RWPE2 (cell line): Measurements from ENCODE around the gene LPO.

Experiments
- ATAC-seq: fragments of 200-7000 bp; cut with Tn5 transposase; 3 replicates; pipeline ENCODE4 v1.9.1; 2021; ENCODE audit warnings: low read depth
- DNase-seq: peaks from one replicate; pipeline ENCODE4 v3.0.0-alpha.2; 2020; ENCODE audit warnings: low spot score
- H3K27ac ChIP-seq: fragments of 450-650 bp; 2 replicates; pipeline ENCODE4 v1.5.1; 2017; ENCODE audit warnings: mild to moderate bottlenecking; ENCODE audit not compliant: poor library complexity, severe bottlenecking
- H3K27me3 ChIP-seq: fragments of 250-450 bp; sonication (Bioruptor Pico); 2 replicates; pipeline ENCODE4 v1.5.1; 2021; ENCODE audit warnings: mild to moderate bottlenecking, moderate library complexity; ENCODE audit not compliant: insufficient read depth, poor library complexity, severe bottlenecking
- H3K36me3 ChIP-seq: fragments of 250-450 bp; sonication (Bioruptor Pico); 2 replicates; pipeline ENCODE4 v1.5.1; 2020; ENCODE audit warnings: low read depth, mild to moderate bottlenecking, moderate library complexity
- H3K4me1 ChIP-seq: fragments of 250-450 bp; sonication (Bioruptor Pico); 2 replicates; pipeline ENCODE4 v1.5.1; 2021; ENCODE audit warnings: mild to moderate bottlenecking, moderate library complexity; ENCODE audit not compliant: insufficient read depth, poor library complexity, severe bottlenecking
- H3K4me3 ChIP-seq: fragments of 250-450 bp; sonication (Bioruptor Pico); 2 replicates; pipeline ENCODE4 v1.5.1; 2021; ENCODE audit warnings: mild to moderate bottlenecking, moderate library complexity; ENCODE audit not compliant: severe bottlenecking
- H3K9me3 ChIP-seq: fragments of 250-450 bp; sonication (Bioruptor Pico); 2 replicates; pipeline ENCODE4 v1.5.1; 2021; ENCODE audit warnings: mild to moderate bottlenecking, moderate library complexity; ENCODE audit not compliant: severe bottlenecking
- CTCF ChIP-seq: fragments of 450-650 bp; IDR thresholded peaks from one replicate; pipeline ENCODE4 v1.5.1; 2017; ENCODE audit warnings: mild to moderate bottlenecking, moderate library complexity; ENCODE audit not compliant: poor library complexity, severe bottlenecking

Gene LPO

DNA sequence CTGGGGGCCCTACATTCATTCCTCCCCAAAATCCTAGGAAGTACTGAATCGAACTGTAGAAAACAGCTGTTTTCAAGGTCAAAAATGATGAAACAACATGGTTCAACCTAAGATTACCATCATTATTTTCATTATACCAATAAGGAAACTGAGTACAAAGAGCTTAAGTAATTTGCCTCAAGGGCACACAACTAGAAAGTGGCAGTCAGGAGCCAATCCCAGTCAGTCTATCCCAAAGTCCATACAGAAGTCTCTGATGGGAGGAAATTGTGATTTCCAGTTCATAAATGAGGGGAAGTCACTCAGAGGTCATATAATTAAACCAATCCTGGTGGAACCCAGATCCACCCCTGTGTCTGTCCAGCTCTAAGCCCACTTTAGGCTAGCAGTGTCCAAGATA lies 8.4 kb downstream of the LPO start:
- H3K27me3 ChIP-seq: peaks cover 17% of the 10 kb centered on the region
- no peak for DNase-seq
- no peaks in the 10 kb centered on the region for H3K36me3 ChIP-seq
- no peak overlapping the region for H3K27ac ChIP-seq
- H3K4me1 ChIP-seq: no peaks in the 10 kb centered on the region
- no peak for ATAC-seq
- H3K4me3 ChIP-seq: no peak overlapping the region
- no peaks in the 10 kb centered on the region for H3K9me3 ChIP-seq
- TF ChIP-seq CTCF: no peak

DNA sequence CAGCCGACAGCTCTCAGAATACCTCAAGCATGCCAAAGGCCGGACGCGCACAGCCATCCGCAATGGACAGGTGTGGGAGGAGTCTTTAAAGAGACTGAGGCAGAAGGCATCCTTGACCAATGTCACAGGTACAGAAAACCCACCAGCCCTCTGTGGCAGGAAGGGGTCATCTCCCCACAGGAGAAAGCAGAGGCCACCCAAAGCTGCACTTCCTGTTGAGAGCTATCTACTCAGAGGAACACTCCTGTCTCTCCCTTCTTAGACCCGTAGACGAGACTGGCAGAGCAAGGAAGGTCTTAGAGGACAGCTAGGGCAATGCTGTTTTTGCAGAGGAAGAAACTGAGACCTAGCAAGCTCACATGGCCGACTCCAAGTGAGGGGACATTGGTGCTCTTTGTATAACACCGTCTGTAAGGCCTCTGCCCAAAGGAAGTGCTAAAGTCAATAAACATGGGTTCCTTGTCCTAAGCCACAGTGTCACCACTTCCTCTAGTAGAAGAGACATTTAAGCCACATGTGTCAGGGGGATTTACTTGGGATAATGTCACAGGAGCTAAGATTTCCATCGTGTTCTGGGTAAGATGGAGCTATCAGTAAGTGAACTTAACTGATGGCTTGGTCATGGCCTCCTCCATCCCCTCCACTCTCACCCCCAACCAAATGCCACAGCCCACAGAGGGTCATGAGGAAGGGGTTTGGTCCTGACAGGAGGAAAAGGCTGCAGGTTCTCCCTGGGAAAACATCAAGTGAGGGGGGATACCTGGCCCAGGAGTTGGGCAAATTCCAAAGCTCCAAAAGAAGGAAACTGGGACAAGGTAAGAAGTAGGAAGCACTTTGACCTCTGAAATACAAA lies 9.4 kb downstream of the LPO start:
- TF ChIP-seq CTCF: no peak
- ATAC-seq: no peak
- DNase-seq: no peak
- H3K4me1 ChIP-seq: no peaks in the 10 kb centered on the region
- H3K9me3 ChIP-seq: no peaks in the 10 kb centered on the region
- H3K27me3 ChIP-seq: peaks cover 11% of the 10 kb centered on the region
- H3K4me3 ChIP-seq: no peak overlapping the region
- H3K27ac ChIP-seq: no peak overlapping the region
- no peaks in the 10 kb centered on the region for H3K36me3 ChIP-seq

GRCh38 chr17:58248955-58249269 lies 10.5 kb downstream of the LPO start:
- H3K9me3 ChIP-seq: no peaks in the 10 kb centered on the region
- H3K4me3 ChIP-seq: no peak overlapping the region
- no peaks in the 10 kb centered on the region for H3K36me3 ChIP-seq
- TF ChIP-seq CTCF: no peak
- no peak overlapping the region for H3K27ac ChIP-seq
- no peaks in the 10 kb centered on the region for H3K4me1 ChIP-seq
- DNase-seq (no peak), ATAC-seq (no peak)
- H3K27me3 ChIP-seq: peaks cover 7% of the 10 kb centered on the region

DNA sequence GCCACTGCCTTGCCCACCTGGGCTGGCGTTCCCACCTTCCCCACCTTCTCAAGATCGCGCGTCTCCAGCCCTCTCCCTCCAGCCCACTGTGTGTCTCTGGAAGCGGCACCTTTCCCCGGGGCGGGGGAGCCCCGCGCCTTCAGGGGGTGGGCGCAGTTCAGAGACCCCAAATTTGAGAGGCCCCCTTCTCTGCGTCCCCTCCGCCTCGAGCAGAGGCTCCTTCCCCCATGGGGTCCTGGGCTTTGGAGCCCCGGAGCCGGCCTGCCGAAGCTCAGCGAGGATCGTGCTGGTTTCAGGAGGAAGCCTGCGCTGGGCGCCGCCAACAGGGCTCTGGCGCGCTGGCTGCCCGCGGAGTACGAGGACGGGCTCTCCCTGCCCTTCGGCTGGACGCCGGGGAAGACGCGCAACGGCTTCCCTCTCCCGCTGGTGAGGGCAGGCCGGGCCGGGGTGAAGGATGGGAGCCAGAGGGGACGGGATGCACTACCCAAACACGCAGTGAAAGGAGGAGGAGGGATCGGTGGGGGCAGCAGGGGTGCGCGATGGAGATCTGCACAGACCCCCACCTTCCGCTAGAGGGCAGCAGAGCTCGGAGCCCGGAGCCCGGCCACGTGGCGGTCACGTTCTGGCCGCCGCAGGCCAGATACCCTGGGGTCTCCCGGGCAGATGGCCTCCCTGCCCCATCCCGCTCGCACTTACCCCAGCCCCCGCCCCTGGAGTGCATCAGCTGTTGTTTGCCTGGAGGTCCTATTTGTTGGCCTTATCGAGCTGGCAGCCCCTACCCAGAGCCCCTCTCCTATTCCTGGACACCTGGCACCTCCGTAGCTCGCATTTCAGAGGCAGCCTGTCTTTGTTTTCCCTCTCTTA lies 11.1 kb downstream of the LPO start:
- H3K27ac ChIP-seq: no peak overlapping the region
- H3K4me3 ChIP-seq: peak overlapping the region; percentile 24
- no peaks in the 10 kb centered on the region for H3K4me1 ChIP-seq
- TF ChIP-seq CTCF: peak; percentile 95
- H3K9me3 ChIP-seq: no peaks in the 10 kb centered on the region
- peaks cover 7% of the 10 kb centered on the region for H3K27me3 ChIP-seq
- DNase-seq (no peak), ATAC-seq (peak; percentile 76)
- H3K36me3 ChIP-seq: no peaks in the 10 kb centered on the region
